Breast epithelium (tissue), 3 donors: Measurements from ENCODE around the gene PKN3.

ENCODE experiments used
- POLR2A ChIP-seq: fragments of 450-650 bp; IDR thresholded peaks from one replicate; pipeline ENCODE4 v1.6.1; 2016; ENCODE audit warnings: antibody characterized with exemption, mild to moderate bottlenecking, moderate library complexity
- TF ChIP-seq, protein P1 (sequence below), 3 donors: fragments of 450-650 bp; IDR thresholded peaks; one replicate each; pipeline ENCODE4 v1.5.1; 2016 to 2017; ENCODE audit warnings: antibody characterized with exemption in 3 of 3, mild to moderate bottlenecking in 3 of 3, moderate library complexity in 3 of 3

DNA sequence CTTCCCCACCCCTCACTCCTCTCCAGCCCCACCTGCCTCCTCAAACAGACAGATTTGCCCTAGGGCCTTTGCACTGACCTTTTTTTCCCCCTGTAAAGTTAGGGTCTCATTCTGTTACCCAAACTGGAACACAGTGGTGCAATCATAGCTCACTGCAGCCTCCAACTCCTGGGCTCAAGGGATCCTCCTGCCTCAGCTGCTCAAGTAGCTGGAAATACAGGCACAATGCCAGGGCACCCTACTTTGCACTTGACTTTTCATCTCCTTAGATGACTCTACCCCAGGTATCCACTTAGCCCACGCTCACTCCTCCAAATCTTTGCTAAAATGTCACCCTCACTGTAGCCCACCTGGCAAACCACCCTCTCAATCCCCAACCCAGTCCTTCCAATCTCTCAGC, 47.8 kb upstream of the PKN3 start:
- TF ChIP-seq POLR2A: no peak
- TF ChIP-seq, protein P1, sequence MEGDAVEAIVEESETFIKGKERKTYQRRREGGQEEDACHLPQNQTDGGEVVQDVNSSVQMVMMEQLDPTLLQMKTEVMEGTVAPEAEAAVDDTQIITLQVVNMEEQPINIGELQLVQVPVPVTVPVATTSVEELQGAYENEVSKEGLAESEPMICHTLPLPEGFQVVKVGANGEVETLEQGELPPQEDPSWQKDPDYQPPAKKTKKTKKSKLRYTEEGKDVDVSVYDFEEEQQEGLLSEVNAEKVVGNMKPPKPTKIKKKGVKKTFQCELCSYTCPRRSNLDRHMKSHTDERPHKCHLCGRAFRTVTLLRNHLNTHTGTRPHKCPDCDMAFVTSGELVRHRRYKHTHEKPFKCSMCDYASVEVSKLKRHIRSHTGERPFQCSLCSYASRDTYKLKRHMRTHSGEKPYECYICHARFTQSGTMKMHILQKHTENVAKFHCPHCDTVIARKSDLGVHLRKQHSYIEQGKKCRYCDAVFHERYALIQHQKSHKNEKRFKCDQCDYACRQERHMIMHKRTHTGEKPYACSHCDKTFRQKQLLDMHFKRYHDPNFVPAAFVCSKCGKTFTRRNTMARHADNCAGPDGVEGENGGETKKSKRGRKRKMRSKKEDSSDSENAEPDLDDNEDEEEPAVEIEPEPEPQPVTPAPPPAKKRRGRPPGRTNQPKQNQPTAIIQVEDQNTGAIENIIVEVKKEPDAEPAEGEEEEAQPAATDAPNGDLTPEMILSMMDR (IDR thresholded peaks at IDR 0.05): no peak
